ENCODE data around the gene SLC39A8.
"Not testable (repeated sequence)": the region's sequence is repeated elsewhere in the genome, so short reads cannot be mapped to it uniquely, and the experiment has no call there.

Gene SLC39A8

GRCh38 chr4:102344954-102345794 is at the start of gene SLC39A8:
Gene SLC39A8 (minus strand): TSS chr4:102345482. CDS start chr4:102344662, 820 bp downstream.
- peak; percentile 85 for DNase-seq

GRCh38 chr4:102392033-102392744 is 46.9 kb upstream of the SLC39A8 start:
- no peak for DNase-seq

- no peak for DNase-seq
These were observed 45.2 kb upstream of the SLC39A8 start for GRCh38 chr4:102390438-102390837.

- DNase-seq = no peak
These were observed 43.3 kb upstream of the SLC39A8 start for GRCh38 chr4:102388611-102389010.

GRCh38 chr4:102387552-102388150 is 42.4 kb upstream of the SLC39A8 start:
- DNase-seq = no peak

- DNase-seq = no peak
These were observed 41.7 kb upstream of the SLC39A8 start for GRCh38 chr4:102386966-102387365.

- DNase-seq = not testable (repeated sequence)
These were observed 35.0 kb upstream of the SLC39A8 start for GRCh38 chr4:102380253-102380652.

- DNase-seq = no peak
These were observed 17.7 kb upstream of the SLC39A8 start for GRCh38 chr4:102362922-102363432.

- no peak for DNase-seq
These were observed 12.8 kb upstream of the SLC39A8 start for GRCh38 chr4:102358128-102358527.

GRCh38 chr4:102357637-102358036 is 12.4 kb upstream of the SLC39A8 start:
- not testable (repeated sequence) for DNase-seq

- DNase-seq = no peak
These were observed 11.4 kb upstream of the SLC39A8 start for GRCh38 chr4:102356562-102357202.

GRCh38 chr4:102355748-102356147 is 10.5 kb upstream of the SLC39A8 start:
- no peak for DNase-seq

- no peak for DNase-seq
These were observed 9.6 kb upstream of the SLC39A8 start for GRCh38 chr4:102354671-102355454.

GRCh38 chr4:102352781-102353180 is 7.5 kb upstream of the SLC39A8 start:
- no peak for DNase-seq

GRCh38 chr4:102350634-102351033 is 5.4 kb upstream of the SLC39A8 start:
- DNase-seq = no peak

- no peak for DNase-seq
These were observed 3.4 kb upstream of the SLC39A8 start for GRCh38 chr4:102348701-102349100.

- DNase-seq = no peak
These were observed 466 bp upstream of the SLC39A8 start for GRCh38 chr4:102345795-102346100.

GRCh38 chr4:102344520-102344953 is 745 bp downstream of the SLC39A8 start:
- peak; percentile 77 for DNase-seq

GRCh38 chr4:102343964-102344519 is 1.2 kb downstream of the SLC39A8 start:
- no peak for DNase-seq

- no peak for DNase-seq
These were observed 2.7 kb downstream of the SLC39A8 start for GRCh38 chr4:102342404-102343074.

GRCh38 chr4:102341201-102341600 is 4.1 kb downstream of the SLC39A8 start:
- DNase-seq = no peak
